ENCODE measurements around the gene PTPRJ.

Gene PTPRJ

GRCh38 chr11:48007677-48008076 is 27.3 kb downstream of the PTPRJ start:
- Mint-ChIP-seq H3K4me1 (ENCODE audit: low read depth in 2 of 2) (peaks cover 58 to 68% of the 10 kb centered on the region in 2 donors), H3K4me3 (peak overlapping the region; percentile 66 to 85), H3K27me3 (no peaks in the 10 kb centered on the region), H3K36me3 (ENCODE audit: insufficient read depth) (peaks cover 18% of the 10 kb centered on the region), H3K9me3 (no peaks in the 10 kb centered on the region), H3K27ac (peak overlapping the region; percentile 91 to 98)
- ATAC-seq (replicated peaks) (no peak), DNase-seq (no peak)

DNA sequence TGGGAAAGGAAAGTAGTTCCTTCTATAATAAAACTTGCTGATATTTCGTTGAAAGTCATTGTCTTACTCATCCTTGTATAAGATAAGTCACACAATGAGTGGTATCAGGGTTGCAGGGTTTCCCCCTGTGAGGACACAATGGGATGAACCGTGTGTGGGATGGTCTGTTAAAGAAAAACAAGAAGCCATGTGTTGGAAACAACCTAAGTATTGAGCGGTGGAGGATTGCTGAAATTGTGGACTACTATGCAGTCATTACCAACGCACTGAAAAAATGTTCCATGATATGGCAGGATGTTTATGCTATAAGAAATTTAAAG is 28.6 kb downstream of the PTPRJ start:
- Mint-ChIP-seq H3K27ac (peak overlapping the region; percentile 91 to 98), H3K4me3 (peak overlapping the region in 1 of 2 donors; percentile 58)
- ATAC-seq (replicated peaks), result no peak

DNA sequence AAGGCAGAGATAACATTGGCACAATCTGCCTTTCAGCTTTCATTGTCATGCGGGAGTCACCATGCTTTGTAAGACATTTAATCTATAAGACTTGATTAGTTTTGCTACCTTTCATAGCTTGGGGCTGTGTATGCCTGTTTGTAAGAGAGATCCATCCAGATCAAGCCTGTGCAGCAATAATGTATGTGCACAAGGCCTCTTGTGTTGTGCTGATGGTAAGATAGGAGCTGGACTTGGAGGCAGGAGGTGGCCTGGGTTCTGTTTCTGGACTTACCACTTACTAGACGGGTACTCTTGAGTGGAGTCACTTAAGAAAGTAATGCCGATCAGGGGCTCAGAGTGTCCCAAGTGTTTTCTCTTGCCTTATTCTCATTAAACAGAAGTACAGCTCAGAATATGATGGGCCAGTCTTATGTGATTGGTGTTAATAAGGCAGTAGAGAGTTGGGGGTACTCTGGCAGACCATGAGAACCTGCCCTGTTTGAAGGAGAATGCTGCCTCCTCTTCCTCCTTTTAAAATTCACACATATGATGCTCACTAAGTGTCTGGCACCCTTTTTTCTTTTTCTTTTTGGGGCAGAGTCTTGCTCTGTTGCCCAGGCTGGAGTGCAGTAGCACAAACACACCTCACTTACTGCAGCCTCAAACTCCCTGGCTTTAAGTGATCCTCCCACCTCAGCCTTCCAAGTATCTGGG is 30.9 kb downstream of the PTPRJ start:
- Mint-ChIP-seq H3K4me1 (ENCODE audit: low read depth in 2 of 2) (peaks cover 58 to 70% of the 10 kb centered on the region in 2 donors), H3K4me3 (peak overlapping the region; percentile 66 to 71), H3K9me3 (no peaks in the 10 kb centered on the region), H3K27me3 (no peaks in the 10 kb centered on the region), H3K27ac (peak overlapping the region; percentile 96), H3K36me3 (ENCODE audit: insufficient read depth) (peaks cover 19% of the 10 kb centered on the region)
- DNase-seq (no peak), ATAC-seq (replicated peaks) (peak; percentile 12)

More for the DNA sequence above, 28.6 kb downstream of the PTPRJ start:
- Mint-ChIP-seq H3K27me3 (no peaks in the 10 kb centered on the region), H3K4me1 (ENCODE audit: low read depth in 2 of 2) (peaks cover 68 to 76% of the 10 kb centered on the region in 2 donors), H3K9me3 (no peaks in the 10 kb centered on the region), H3K36me3 (ENCODE audit: insufficient read depth) (peaks cover 29% of the 10 kb centered on the region)
- DNase-seq, result no peak

DNA sequence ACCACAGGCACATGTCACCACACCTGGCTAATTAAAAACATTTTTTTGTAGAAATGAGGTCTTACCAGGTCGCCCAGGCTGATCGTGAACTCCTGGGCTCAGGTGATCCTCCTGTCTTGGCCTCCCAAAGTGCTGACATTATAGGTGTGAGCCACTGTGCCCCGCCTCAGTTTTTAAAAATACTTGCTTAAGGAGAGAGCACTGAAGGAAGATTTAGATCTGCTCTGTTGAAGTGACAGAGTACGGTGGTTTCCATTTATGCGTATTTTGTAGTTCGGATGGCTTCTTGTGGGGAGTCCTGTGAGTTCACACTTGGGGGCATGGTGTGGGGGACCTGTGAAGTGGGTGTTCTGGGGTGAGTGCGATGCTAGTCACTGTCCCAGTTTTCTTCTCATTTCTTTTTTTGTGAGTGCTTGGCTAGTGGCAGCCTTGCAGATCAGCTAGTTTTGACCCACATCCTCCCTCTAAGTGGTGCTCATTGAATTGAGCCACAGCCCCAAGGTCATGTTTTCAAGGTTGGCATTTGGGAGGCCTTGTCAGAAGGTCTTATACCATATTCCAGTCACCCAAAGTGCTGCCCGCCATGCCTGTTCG is 31.5 kb downstream of the PTPRJ start:
- ATAC-seq (replicated peaks), result peak; percentile 80
- H3K27ac Mint-ChIP-seq, result peak overlapping the region; percentile 96
- peaks cover 56 to 69% of the 10 kb centered on the region in 2 donors for H3K4me1 Mint-ChIP-seq (ENCODE audit: low read depth in 2 of 2)
- H3K27me3 Mint-ChIP-seq, result no peaks in the 10 kb centered on the region
- peak; percentile 73 to 78 (median 76) for DNase-seq
- peak overlapping the region; percentile 66 to 71 for H3K4me3 Mint-ChIP-seq
- H3K9me3 Mint-ChIP-seq, result no peaks in the 10 kb centered on the region
- peaks cover 19% of the 10 kb centered on the region for H3K36me3 Mint-ChIP-seq (ENCODE audit: insufficient read depth)

DNA sequence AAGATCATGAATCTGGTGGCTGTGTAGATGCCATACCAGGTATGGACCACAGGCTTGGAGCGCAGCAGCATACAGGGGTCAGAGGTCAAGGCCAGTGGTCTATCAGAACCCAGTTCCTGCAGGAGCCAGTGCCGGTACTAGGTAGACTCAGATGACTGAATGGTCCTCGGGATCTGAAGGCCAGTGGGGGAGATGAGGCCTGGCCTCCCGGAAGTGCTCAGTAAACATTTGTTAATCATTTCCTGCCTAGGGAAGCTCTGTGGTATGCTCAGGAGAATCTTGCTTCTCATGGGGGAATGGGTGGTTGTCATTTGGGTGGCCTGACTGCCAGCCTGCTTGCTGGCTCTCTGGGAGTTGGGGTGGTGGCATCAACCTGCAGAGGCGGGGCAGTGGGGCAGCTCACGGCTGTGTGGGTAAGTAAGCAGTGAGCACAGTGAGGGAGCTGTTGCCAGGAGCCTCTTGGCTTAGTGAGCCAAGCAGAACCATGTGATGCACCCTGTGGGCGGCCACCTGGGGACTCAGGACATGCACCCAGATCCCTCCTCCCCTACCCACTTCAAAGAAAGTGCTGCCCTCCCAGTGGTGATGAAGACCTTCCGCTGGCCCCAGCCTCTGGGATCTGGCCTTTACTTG is 33.0 kb downstream of the PTPRJ start:
- peak overlapping the region; percentile 66 to 71 for H3K4me3 Mint-ChIP-seq
- no peaks in the 10 kb centered on the region for H3K27me3 Mint-ChIP-seq
- H3K27ac Mint-ChIP-seq, result peak overlapping the region; percentile 96
- H3K9me3 Mint-ChIP-seq, result no peaks in the 10 kb centered on the region
- DNase-seq (peak; percentile 48 to 56 (median 52)), ATAC-seq (replicated peaks) (peak; percentile 46)
- H3K36me3 Mint-ChIP-seq (ENCODE audit: insufficient read depth), result peaks cover 25% of the 10 kb centered on the region
- H3K4me1 Mint-ChIP-seq (ENCODE audit: low read depth in 2 of 2), result peaks cover 65 to 75% of the 10 kb centered on the region in 2 donors

GRCh38 chr11:48014917-48015316 is 34.6 kb downstream of the PTPRJ start:
- Mint-ChIP-seq H3K9me3 (no peaks in the 10 kb centered on the region), H3K27me3 (no peaks in the 10 kb centered on the region), H3K36me3 (ENCODE audit: insufficient read depth) (peaks cover 28% of the 10 kb centered on the region), H3K4me1 (ENCODE audit: low read depth in 2 of 2) (peaks cover 67 to 79% of the 10 kb centered on the region in 2 donors), H3K4me3 (peak overlapping the region in 1 of 2 donors; percentile 45), H3K27ac (peak overlapping the region; percentile 96)
- no peak for DNase-seq
- no peak for ATAC-seq (replicated peaks)

DNA sequence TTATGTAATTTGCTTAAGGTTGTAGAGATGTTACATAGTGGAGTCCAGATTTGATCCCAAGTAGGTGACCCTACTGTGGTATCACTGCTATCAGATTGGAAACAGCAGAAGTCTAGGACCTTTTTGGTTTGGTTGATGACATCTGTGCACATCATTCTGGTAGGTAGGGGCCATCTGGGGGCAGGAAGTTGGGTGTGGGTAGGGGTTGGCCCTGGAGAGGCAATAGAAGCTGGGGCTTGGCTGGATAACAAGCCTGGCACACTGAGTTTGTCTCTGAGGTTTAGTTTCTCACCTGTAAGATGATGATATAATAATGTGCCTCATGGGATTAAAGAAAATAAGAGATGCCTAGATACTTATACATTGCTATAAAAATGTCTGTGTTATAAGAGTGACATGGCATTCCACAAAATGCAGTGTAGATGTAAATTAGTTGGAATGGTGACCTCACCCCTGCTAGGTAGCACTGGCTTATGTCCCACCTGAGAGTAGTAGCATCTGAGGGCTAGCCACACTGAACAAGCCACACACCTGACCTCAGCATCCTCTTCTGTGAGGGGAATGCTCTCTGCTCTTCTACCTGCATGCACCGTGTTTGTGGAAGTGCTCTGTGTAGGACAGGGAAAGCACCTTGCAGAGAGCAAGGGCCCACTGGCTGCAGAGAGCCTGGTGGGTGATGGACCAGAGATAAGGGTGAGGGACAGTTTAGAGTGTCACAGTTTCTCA is 36.9 kb downstream of the PTPRJ start:
- H3K27ac Mint-ChIP-seq, result peak overlapping the region; percentile 94 to 96
- H3K27me3 Mint-ChIP-seq, result no peaks in the 10 kb centered on the region
- H3K36me3 Mint-ChIP-seq (ENCODE audit: insufficient read depth), result peaks cover 39% of the 10 kb centered on the region
- DNase-seq (peak; percentile 42 to 53 (median 52)), ATAC-seq (replicated peaks) (peak; percentile 64)
- H3K9me3 Mint-ChIP-seq, result no peaks in the 10 kb centered on the region
- H3K4me3 Mint-ChIP-seq, result peak overlapping the region; percentile 58 to 70
- peaks cover 66 to 76% of the 10 kb centered on the region in 2 donors for H3K4me1 Mint-ChIP-seq (ENCODE audit: low read depth in 2 of 2)

GRCh38 chr11:48017831-48018527 is 37.6 kb downstream of the PTPRJ start:
- H3K9me3 Mint-ChIP-seq, result no peaks in the 10 kb centered on the region
- peak overlapping the region; percentile 58 to 70 for H3K4me3 Mint-ChIP-seq
- peak overlapping the region; percentile 94 to 96 for H3K27ac Mint-ChIP-seq
- peaks cover 64 to 75% of the 10 kb centered on the region in 2 donors for H3K4me1 Mint-ChIP-seq (ENCODE audit: low read depth in 2 of 2)
- no peaks in the 10 kb centered on the region for H3K27me3 Mint-ChIP-seq
- ATAC-seq (replicated peaks) (no peak), DNase-seq (no peak)
- H3K36me3 Mint-ChIP-seq (ENCODE audit: insufficient read depth), result peaks cover 37% of the 10 kb centered on the region

GRCh38 chr11:48018528-48019216 is 38.3 kb downstream of the PTPRJ start:
- ATAC-seq (replicated peaks), result no peak
- peak overlapping the region; percentile 58 to 70 for H3K4me3 Mint-ChIP-seq
- H3K27ac Mint-ChIP-seq, result peak overlapping the region; percentile 94 to 96
- no peaks in the 10 kb centered on the region for H3K9me3 Mint-ChIP-seq
- DNase-seq, result no peak
- peaks cover 30% of the 10 kb centered on the region for H3K36me3 Mint-ChIP-seq (ENCODE audit: insufficient read depth)
- H3K4me1 Mint-ChIP-seq (ENCODE audit: low read depth in 2 of 2), result peaks cover 57 to 68% of the 10 kb centered on the region in 2 donors
- no peaks in the 10 kb centered on the region for H3K27me3 Mint-ChIP-seq

DNA sequence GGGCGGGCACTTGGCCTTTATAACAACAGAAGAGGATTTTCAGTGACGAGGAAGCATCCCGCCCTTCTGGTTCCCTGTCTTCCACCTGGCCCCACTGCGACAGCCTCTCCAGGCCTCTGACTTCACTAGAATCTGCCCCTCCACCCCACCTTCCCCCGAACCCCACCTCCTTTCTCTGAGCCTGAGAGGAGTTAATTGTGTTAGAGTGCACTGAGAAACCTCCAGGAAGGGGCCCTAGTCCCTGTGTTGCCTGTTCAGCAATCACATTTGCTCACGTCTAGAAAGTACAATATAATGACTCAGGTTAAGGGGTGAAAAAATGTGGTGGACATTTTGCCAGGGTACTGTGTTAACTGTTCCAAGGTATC is 38.8 kb downstream of the PTPRJ start:
- no peak for DNase-seq
- no peaks in the 10 kb centered on the region for H3K9me3 Mint-ChIP-seq
- H3K4me1 Mint-ChIP-seq (ENCODE audit: low read depth in 2 of 2), result peaks cover 52 to 65% of the 10 kb centered on the region in 2 donors
- peak overlapping the region; percentile 94 to 96 for H3K27ac Mint-ChIP-seq
- peak; percentile 8 for ATAC-seq (replicated peaks)
- H3K36me3 Mint-ChIP-seq (ENCODE audit: insufficient read depth), result peaks cover 31% of the 10 kb centered on the region
- H3K4me3 Mint-ChIP-seq, result peak overlapping the region; percentile 58 to 70
- H3K27me3 Mint-ChIP-seq, result no peaks in the 10 kb centered on the region

- peaks cover 55 to 67% of the 10 kb centered on the region in 2 donors for H3K4me1 Mint-ChIP-seq (ENCODE audit: low read depth in 2 of 2)
- H3K4me3 Mint-ChIP-seq, result peak overlapping the region; percentile 58 to 70
- ATAC-seq (replicated peaks) (no peak), DNase-seq (no peak)
- peak overlapping the region; percentile 94 to 96 for H3K27ac Mint-ChIP-seq
- H3K36me3 Mint-ChIP-seq (ENCODE audit: insufficient read depth), result peaks cover 31% of the 10 kb centered on the region
- no peaks in the 10 kb centered on the region for H3K27me3 Mint-ChIP-seq
- no peaks in the 10 kb centered on the region for H3K9me3 Mint-ChIP-seq
Measured at GRCh38 chr11:48019595-48019994, 39.2 kb downstream of the PTPRJ start.

- Mint-ChIP-seq H3K27ac (peak overlapping the region; percentile 94 to 96), H3K36me3 (ENCODE audit: insufficient read depth) (peaks cover 31% of the 10 kb centered on the region), H3K9me3 (no peaks in the 10 kb centered on the region), H3K4me3 (peak overlapping the region; percentile 58 to 70), H3K4me1 (ENCODE audit: low read depth in 2 of 2) (peaks cover 57 to 70% of the 10 kb centered on the region in 2 donors), H3K27me3 (no peaks in the 10 kb centered on the region)
- ATAC-seq (replicated peaks), result peak; percentile 56
- peak; percentile 28 to 36 (median 35) for DNase-seq
Measured at GRCh38 chr11:48020092-48020755, 39.9 kb downstream of the PTPRJ start.

Data from effector memory CD8-positive, alpha-beta T cell (primary cell).